Hematopoietic multipotent progenitor cell treated with erythropoietin and hydrocortisone succinate and interleukin-3 and kit ligand, for 6 days (in vitro differentiated cells): ENCODE data around the gene NME4.
A peak's percentile ranks its signal among the peaks of the same experiment; 100 is the strongest.

Experiments
- DNase-seq: peaks from one replicate; pipeline ENCODE4 v3.0.0-alpha.2; 2015

Gene NME4

DNA sequence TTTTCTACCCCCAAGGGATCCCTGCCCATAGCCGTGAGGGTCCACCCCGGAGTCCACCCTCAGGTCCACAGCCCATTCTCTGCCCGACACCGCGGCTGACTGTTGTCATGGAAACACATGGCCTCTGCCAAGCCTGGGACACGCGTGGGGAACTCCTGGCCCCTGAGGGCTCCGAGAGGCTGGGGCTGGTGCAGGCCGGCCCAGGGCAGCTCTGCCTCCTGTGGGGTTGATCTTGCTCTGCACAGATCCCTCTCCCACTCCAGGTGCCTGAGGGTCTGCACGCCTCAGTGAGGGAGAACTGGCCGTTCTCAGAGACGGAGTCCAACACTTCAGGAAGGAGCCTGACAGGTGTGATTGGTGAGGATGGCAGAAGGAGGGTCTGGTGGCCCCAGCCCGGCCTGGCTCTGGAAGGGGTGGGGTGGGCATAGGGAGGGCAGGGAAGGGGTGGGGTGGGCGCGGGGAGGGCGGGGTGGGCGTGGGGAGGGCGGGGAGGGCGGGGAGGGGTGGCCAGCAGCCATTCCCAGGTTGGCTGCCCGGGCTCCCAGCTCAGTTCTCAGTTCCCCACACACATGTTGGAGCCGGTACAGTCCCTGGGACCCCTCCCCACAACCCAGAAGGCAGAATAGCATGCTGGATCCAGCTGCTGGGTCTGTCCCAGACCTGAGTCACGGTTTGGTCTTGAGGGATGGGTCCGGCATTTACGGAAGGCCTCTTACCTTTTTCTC lies 33.1 kb upstream of the NME4 start:
- DNase-seq, result no peak

DNA sequence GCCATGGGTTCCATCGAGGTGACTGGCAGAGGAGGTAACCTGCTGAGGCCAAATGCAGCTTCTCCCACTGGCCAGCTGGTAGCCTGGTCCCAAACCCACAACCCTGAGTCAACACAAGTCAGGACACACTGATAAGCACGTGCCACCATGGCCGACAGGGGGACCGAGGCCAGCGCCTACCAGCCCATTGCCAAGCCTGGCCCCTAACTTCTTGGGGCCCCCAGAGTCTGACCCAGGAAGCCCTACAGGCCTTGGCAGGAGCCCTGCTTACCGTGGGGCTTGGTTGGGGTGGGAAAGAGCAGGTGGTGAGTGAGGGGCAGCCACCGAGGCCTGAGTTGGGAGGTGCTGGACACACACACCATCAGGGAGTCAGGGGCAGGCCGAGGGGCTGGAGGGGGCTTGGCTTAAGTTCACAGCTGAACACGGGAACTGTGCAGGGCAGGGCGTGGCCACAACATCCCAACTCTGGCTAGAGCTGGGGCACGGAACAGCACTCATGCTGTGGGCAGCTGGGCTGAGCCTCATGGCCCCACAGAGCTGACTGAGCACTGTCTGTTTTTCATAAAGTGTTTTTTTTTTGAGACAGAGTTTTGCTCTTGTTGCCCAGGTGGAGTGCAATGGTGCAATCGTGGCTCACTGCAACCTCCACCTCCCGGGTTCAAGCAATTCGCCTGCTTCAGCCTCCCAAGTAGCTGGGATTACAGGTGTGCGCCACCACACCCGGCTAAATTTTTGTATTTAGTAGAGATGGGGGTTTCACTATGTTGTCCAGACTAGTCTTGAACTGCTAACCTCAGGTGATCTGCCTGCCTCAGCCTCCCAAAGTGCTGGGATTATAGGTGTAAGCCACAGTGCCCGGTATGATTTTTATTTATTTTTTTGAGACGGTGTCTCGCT lies 32.2 kb upstream of the NME4 start:
- DNase-seq, result peak; percentile 78

DNA sequence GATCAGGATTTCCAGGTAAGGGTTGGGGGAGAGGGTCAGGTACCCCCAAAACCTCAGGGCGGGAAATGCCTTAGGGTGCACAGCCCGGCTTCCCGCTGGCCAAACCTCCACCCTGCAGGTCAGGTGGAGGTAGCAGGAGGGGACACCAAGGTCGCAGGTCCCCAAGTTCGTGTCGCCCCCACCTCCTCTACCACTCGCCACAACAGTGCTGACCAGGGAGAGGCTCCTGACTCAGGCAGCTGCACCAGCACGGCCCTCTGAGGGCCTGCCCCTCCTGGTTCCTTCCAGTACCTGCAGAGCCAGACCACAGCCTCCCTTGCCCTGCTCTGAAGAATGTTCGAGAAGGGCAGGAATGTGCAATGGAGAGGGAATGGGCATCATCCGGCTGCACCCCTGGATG lies 30.5 kb upstream of the NME4 start:
- no peak for DNase-seq

DNA sequence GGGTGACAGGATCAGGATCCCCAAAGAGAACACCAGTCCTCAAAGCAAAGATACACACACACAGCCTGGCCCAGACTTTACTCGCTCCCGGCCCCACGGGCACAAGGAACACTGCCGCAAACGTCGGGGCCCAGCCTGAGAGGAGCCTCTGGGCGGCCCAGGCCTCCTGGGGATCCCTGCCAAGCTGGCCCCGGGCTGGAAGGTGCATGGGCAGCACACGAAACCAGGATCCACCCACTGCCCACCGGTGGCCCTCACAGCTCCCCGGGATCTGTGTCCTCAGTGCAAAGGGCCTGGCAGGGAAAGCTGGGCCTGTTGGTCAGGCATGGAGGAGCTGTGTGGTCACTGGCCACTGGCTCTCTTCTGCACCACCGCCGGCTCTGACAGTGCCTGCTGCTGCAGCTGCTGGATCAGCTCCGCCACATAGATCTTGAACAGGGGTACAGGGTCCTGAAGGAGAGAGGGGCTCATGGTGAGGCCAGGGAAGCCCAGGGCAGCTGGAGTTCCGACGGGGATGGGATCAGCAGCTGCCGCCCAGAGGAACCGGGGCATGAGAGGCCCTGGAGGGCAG lies 29.6 kb upstream of the NME4 start:
- no peak for DNase-seq

DNA sequence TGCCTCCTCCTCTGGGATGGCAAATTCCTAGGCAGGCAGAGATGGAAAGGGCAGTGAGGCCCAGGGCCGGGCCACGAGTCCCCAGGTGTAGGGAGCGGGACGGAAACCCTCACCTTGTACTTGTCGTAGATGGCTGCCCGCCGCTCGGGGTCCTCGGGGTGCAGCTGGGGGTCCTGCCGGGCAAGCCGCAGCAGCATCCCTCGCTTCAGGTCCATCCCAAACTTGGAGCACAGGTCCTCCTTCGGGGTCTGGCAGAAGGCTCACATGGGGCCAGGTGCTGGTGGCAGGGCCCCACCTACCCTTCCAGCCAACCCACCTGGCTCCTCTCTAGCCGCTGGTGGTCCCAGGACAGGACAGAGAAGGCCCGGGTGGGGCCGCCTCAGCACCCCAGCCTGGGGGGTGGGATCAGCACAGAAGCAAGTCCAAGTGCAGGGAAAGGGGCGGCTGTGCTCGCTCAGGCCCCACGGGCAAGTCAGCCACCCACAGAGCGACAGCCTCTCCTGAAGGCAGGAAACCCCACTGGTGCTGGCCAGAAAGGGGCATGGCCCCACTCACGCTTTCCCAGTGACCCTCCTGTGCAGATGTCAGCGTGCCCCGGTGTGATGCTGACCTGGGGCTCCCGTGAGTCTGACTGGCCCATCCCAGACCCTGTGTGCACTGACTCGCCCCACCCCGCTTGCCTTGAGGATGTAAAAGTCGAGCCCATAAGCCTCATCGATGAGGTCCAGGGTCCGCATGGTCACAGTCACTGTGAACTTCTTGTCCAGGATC lies 28.4 kb upstream of the NME4 start:
- no peak for DNase-seq

DNA sequence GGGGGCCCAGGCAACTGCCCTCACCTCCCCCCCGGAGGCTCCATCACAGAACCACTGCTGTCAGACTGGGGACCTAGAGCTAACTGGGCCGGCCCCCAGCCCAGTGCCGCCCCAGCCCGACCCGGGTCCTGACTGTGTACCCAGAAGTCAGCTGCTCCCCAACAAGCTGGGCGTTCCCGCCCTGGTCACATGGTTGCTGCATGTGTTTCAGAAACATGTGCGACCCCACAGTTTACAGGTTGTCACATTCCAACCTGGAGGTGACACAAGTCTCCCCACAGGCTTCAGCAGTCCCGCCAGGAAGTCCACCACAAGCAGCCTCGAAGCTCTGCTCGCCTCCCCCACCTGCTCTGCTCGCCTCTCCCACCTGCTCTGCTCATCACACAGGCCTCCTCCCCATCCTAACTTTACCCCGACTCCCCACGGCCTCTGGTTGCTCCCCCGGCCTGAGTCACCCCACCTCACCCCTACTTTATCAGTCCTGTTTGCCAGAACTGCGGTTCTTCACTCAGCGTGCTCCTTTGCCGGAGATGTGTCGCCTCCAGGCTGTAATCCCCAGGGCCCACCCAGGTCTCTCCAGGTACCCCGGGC lies 27.6 kb upstream of the NME4 start:
- peak; percentile 41 for DNase-seq

DNA sequence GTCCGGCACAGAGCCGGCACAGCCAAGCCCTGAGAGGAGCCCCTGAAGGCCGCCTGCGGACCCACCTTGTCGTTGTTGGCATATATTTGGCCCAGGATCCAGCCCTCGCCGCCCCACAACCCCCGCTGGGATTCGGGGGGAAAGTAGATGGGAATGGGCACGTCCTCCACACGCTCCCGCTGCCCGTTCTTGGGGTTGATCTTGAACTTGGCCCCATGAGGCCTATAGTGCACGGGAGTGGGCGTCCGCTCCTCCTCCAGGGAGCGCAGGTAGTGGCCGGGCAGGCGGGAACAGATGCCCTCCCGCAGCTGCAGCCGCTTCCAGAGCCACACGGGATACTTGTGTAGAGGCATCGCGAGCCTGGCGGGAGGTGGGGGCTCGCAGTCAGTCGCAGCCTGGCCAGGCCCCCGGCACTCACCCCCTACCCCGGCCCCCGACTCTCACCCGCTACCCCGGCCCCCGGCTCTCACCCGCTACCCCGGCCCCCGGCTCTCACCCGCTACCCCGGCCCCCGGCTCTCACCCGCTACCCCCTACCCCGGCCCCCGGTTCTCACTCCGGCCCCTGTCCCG lies 27.0 kb upstream of the NME4 start:
- DNase-seq, result no peak

DNA sequence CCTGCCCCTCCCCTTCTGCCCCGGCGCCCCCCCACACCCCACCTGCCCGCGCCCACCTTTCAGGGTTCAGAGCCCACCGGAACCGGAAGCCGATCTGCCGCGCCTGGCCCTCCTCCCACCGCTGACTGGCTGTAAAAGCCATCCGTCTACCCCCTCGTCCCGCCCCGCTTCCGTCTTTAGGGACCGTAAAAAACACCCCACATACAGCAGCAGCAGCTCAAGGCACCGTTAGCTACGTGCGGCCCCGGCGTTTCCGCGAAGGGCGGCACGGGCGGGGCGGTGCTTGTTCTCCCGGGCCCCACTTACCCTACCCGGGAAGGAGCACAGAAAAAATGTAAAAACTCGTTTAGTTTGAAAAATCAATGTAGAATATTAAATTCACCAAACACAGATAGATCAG lies 26.6 kb upstream of the NME4 start, which contains the start of gene MRPL28:
MRPL28 (minus strand) TSS at position 96 of the 400 bp plus-strand sequence. CDS start 320 bp downstream, outside the sequence.
- peak; percentile 98 for DNase-seq

DNA sequence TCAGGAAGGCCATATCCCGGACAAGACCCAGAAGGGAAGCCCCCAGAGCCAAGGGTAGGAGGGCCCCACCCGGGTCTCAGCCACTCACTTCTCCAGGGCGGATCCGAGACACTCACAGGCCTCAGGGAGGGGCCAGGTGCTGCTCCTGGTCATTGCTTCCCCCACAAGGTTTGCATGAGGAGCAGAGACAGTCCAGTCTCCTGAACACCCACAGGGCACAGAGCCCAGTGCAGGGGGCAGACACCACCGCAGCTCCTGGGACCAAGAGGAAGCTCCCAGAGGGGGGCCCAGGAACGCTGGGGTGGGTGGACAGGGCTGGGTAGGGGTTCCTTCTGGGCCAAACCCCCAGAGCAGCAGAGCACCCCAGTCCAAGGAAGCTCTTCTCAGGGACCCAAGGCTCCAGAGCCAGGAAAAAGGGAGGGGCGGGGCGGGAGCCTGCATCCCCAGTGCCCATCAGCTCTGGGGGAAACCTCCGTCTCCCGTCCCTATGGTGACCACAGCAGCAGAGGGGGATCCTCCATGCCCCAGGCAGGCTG lies 26.0 kb upstream of the NME4 start:
- DNase-seq, result no peak

DNA sequence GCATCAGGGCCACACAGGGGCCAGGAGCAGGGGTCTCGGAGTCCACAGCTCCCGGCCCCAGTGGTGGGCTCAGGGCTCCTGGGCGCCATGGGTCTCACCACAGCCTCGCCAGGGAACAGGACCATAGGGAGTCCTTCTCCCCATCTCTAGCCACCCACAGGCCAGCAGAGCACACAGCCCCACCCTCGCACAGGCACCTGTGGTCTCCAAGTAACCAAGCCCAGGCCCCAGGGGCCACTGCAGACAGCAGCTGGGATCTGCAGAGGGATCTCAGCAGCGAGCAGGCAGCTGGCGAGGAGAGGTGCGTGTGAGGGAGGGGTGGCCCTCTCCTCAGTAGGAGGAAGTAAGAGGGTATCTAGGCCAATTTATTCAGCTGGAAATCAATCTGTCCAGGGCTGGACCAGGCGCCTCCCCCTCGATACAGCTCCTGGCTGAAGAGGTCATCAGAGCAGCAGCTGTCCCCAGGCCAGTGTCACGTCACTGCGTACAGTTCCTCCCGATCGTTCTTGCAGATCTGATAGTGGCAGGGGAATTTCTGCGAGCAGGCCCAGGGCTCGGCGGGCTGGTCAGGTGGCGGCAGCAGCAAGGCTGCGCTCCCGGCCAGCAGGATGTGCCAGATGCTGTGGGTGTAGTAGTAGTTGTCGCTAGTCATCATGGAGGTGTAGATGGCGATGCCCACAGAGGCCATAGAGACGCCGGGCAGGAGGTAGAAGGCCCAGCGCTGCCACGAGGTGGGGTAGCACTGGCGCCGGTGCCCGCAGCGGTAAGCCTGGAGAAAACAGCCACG lies 25.3 kb upstream of the NME4 start:
- no peak for DNase-seq

DNA sequence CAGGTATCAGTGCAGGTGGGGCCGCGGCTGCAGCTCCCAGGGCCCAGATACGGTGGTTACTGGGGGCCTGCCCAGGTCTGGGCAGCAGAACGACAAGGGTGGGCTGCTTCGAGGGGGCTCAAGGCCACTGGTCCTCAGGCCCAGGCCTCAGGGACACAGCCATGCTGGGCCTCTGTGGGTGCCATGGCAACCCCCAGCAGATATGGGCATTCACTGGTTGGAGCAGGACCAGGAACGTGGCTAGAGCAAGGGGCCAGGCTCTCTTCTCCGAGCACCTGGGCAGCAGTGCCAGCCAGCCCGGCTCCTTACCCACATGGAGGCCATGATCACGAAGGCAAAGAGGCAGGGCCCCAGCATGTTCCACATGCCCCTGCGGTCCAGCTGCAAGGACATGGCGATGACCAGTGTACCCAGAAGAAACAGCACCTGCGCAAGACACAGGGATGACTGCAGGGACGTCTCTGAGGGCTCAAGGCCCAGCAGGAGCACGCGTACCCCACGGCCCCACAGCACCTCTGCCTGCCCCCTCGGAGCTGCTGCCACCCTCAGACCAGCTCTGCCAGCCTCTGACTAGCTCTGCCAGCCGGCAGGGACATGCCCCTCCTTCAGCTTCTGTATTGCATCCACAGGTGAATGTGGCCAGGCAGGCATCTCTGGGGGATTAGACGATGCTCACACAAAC lies 24.6 kb upstream of the NME4 start:
- no peak for DNase-seq

DNA sequence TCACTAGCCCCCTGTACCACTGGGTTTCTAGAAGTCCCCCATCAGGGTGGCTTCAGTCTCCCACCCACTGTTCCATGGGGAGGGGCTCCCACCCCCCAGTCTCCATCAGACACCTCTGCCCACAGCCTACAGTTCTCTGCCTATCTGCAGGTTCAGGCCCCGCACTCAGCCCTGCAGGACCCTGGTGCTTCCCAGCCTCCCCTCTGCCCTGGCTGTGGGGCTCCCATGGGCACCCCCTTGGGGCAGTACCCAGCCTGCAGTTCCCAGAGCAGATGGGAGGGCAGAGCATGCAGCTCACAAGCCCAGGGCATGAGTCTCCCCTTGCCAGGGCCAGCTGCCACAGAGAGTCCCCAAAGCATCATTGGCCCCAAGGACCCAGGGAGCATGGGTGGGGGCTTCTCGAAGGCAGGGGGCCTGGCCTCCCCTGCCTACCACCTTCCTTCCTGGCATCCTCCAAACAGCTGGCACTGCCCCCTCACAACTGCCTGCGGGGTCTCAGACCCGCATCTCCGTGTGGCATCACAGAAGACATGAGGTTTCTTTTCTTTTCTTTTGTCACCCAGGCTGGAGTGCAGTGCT lies 23.9 kb upstream of the NME4 start:
- DNase-seq, result no peak

DNA sequence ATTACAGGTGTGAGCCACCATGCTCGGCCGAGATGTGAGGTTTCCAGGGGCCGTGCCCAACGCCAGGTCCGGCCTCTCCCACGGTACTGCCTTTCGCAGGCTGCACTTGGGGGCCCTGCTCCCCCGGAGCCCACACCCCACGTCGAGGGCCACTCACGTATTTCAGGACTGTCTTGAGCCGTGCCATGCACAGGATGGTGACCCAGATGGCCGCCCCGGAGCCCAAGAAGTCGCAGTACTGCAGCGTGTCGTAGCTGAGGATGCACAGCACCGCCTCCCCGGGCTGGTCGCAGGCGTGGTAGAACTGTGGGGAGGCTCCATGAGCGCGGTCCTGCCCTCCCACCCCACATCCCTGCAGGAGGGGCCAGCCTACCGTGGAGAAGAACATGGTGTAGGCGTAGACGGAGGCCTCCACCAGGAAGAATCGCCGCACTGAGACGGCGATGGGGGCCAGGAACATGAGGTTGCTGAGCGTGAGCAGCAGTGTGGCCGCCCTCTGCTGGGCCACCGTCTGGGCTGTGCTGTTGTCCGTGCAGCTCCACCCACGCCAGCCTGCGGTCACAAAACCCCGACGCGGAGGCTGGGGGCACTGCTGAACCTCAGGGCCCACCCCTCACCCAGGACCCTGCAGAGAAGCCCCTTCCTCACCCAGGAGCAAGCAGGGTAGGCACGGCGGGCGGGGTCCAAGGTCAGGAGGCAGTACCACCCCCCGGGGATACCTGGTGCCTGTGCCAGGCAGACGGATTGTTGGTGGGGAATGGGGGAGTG lies 23.0 kb upstream of the NME4 start:
- DNase-seq, result no peak

DNA sequence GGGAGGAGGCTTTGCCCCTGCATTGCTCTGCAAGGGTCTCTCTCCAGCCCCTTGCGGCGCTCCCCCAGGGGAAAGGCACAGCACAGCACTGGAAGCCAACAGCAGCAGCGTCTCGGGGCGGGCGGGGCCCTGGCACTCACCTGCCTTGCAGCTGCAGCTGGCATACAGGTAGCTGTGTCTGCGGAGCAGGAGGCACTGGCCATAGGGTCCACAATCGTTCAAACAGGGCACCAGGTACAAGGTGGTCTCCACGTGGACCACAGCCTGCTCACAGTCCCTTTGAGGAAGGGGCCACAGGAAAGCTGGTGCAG lies 22.4 kb upstream of the NME4 start:
- DNase-seq, result no peak

DNA sequence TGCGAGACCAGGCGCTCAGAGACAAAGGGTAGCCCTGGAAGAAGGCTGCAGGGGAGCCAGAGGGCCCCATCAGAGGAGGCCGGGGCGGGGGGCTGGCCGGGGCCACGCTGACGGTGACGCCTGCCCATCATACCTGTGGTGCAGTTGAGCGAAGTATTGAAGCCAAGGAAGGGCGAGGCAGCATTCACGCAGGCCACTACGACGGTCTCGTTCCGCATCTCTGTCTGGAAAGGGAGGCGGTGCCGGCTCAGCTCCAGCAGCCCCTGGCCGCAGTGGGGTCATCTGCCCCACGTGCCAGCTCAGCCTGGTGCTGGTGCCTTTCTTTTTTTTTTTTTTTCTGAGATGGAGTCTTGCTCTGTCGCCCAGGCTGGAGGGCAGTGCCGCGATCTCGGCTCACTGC lies 21.8 kb upstream of the NME4 start:
- DNase-seq, result no peak

DNA sequence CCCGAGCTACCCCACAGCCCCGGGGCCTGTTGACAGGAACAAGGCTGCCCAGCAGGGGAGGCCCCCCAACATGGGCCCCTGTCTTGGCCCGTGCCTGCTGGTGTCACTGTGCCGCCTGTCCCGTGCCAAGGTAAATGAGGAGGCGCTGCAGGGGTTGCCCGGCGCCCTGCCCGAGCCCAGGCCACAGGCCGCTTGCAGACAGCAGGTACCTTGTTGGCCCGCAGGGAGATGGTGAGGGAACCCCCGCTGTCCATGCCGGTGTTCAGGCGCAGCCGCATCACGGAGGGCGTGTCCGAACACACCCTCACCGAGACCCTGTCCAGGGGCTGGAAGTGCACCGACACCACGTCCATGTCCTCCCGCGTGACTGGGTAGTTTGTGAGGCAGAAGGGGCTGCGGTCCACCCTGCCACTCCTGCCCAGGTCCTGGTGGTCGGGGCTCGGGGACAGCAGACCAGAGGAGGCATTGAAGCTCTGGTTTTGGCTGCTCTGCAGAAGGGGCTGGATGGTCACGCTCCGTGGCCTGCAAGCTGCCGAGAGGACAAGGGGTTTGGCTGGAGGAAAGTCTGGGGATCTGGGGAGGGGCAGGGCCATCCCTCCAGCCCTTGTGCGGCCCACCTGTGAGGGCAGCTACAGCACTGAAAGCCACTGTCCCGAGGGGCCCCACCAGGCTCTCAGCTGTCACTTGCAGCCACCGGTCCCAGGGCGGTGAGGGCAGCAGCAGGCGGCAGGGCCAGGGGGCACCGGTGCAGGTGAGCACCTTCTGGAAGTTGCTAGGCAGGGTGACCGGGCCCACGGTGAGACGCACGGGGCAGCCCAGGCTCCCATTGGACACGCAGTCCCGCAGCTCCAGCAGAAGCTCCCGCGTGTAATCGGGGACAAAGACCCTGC lies 20.8 kb upstream of the NME4 start:
- no peak for DNase-seq

DNA sequence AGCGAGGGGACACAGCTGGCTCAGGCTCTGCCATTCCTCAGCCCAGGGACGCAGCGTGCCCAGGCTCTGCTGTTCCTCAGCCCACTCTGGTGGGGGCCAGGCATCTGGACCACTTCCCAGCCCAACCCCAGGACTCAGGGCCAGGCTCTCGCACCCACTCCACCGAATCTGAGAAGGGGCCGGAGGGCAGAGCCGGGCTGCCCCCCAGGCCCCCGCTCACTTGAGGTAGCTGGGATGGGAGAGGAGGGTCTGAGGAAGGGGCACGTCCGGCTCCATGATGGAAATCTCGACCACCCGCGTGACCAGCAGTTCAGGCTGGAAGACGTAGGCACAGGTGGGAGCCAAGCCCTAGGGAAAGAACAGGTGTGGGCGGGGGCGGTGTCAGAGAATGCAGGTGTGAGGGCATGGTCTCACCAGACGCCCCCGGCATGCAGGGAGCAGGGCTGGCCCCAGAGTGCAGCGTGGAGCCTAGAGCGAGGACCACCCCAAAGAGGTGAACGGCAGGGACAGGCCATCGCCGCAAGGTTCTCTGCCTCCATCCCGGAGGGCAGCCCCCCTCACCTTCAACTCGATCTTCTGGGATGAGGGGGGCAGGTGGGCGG lies 20.1 kb upstream of the NME4 start:
- no peak for DNase-seq

DNA sequence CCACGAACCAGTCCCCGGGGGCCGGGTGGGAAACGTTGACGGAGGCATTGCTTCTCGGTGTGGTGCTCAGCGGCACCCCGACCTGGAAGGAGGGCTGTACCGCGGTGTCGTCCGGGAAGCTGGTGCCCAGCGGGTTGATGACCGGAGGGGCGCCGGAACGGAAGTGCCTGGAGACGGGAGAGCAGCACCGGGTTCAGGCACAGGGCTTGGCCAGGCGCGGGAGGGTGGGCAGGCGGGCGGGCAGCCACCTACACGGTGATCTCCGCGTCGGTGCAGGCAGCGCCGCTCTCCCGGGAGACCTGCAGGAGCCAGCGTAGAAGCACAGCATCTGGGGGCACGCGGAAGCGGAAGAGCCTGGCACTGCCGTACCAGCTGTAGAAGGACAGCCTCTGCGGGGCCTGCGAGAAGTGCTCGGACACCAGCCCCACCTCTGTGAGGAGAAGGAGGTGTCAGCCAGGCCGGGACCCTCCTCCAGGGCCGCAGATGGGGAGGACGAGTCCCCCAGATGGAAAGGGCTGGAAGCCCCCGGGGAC lies 19.5 kb upstream of the NME4 start:
- no peak for DNase-seq
